Neural cell (in vitro differentiated cells): Measurements from ENCODE around the gene FAM110A.

Experiments used
- EP300 ChIP-seq: fragments of 450-650 bp; conservative IDR thresholded peaks from 2 replicates; pipeline ENCODE4 v1.6.1; 2014; ENCODE audit warnings: antibody characterized with exemption, mild to moderate bottlenecking, moderate library complexity; ENCODE audit not compliant: poor library complexity, severe bottlenecking
- POLR2AphosphoS5 ChIP-seq: IDR thresholded peaks from 2 replicates; pipeline ENCODE4 v1.6.1; 2012
- TAF1 ChIP-seq: IDR thresholded peaks from 2 replicates; pipeline ENCODE4 v1.6.1; 2012; ENCODE audit warnings: low read depth
- TF ChIP-seq, protein P1 (sequence below): fragments of 450-650 bp; IDR thresholded peaks from 2 replicates; pipeline ENCODE4 v1.5.1; 2014; ENCODE audit warnings: antibody characterized with exemption, mild to moderate bottlenecking, moderate library complexity; ENCODE audit not compliant: poor library complexity, severe bottlenecking
- TF ChIP-seq, protein P2 (sequence below): IDR thresholded peaks from 2 replicates; pipeline ENCODE4 v1.6.1; 2012; ENCODE audit warnings: borderline replicate concordance

DNA sequence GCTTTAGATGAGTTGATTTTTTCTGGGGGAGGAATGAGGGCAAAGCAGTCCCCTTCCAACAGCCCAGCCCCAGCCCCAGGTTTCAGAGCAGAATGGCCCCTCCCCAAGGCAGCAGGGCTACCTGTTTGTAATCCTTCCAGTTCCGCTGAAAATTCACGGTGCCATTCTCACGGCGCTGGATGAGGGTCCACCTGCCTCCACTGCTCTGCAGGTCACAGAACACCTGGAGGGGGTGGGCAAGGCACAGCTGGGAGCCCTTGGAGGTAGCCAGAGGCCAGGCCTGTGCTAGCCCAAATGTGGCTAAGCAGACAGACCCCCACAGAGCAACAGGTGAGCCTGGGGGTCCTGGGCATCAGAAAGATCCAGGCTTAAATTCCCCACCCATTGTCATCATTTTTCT lies 46.1 kb downstream of the FAM110A start:
- TF ChIP-seq, protein P1, sequence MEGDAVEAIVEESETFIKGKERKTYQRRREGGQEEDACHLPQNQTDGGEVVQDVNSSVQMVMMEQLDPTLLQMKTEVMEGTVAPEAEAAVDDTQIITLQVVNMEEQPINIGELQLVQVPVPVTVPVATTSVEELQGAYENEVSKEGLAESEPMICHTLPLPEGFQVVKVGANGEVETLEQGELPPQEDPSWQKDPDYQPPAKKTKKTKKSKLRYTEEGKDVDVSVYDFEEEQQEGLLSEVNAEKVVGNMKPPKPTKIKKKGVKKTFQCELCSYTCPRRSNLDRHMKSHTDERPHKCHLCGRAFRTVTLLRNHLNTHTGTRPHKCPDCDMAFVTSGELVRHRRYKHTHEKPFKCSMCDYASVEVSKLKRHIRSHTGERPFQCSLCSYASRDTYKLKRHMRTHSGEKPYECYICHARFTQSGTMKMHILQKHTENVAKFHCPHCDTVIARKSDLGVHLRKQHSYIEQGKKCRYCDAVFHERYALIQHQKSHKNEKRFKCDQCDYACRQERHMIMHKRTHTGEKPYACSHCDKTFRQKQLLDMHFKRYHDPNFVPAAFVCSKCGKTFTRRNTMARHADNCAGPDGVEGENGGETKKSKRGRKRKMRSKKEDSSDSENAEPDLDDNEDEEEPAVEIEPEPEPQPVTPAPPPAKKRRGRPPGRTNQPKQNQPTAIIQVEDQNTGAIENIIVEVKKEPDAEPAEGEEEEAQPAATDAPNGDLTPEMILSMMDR, result no peak
- TF ChIP-seq EP300 (no peak), TAF1 (no peak), POLR2AphosphoS5 (no peak)
- TF ChIP-seq, protein P2, sequence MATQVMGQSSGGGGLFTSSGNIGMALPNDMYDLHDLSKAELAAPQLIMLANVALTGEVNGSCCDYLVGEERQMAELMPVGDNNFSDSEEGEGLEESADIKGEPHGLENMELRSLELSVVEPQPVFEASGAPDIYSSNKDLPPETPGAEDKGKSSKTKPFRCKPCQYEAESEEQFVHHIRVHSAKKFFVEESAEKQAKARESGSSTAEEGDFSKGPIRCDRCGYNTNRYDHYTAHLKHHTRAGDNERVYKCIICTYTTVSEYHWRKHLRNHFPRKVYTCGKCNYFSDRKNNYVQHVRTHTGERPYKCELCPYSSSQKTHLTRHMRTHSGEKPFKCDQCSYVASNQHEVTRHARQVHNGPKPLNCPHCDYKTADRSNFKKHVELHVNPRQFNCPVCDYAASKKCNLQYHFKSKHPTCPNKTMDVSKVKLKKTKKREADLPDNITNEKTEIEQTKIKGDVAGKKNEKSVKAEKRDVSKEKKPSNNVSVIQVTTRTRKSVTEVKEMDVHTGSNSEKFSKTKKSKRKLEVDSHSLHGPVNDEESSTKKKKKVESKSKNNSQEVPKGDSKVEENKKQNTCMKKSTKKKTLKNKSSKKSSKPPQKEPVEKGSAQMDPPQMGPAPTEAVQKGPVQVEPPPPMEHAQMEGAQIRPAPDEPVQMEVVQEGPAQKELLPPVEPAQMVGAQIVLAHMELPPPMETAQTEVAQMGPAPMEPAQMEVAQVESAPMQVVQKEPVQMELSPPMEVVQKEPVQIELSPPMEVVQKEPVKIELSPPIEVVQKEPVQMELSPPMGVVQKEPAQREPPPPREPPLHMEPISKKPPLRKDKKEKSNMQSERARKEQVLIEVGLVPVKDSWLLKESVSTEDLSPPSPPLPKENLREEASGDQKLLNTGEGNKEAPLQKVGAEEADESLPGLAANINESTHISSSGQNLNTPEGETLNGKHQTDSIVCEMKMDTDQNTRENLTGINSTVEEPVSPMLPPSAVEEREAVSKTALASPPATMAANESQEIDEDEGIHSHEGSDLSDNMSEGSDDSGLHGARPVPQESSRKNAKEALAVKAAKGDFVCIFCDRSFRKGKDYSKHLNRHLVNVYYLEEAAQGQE, result no peak
